GM06990 (cell line): ENCODE data around the gene HPSE.
"Not testable (repeated sequence)": the region's sequence is repeated elsewhere in the genome, so short reads cannot be mapped to it uniquely, and the experiment has no call there.

ENCODE experiments used
- DNase-seq: peaks from one replicate; pipeline ENCODE4 v3.0.0-alpha.2; 2011; ENCODE audit not compliant: insufficient read length; ENCODE audit errors: extremely low read depth
- H3K27me3 ChIP-seq: replicated peaks from 2 replicates; pipeline ENCODE4 v1.6.0; 2011; ENCODE audit warnings: low read length; ENCODE audit not compliant: control insufficient read depth, insufficient read depth
- H3K36me3 ChIP-seq: 2 replicates; pipeline ENCODE4 v1.5.1; 2011; ENCODE audit warnings: low read length; ENCODE audit not compliant: control insufficient read depth, insufficient read depth
- H3K4me3 ChIP-seq: replicated peaks from 2 replicates; pipeline ENCODE4 v1.5.1; 2011; ENCODE audit warnings: low read depth, mild to moderate bottlenecking, control low read depth, low read length
- TF ChIP-seq, protein P1 (sequence below): IDR thresholded peaks from 2 replicates; pipeline ENCODE4 v1.5.1; 2011; ENCODE audit warnings: low read length, control low read depth, mild to moderate bottlenecking, inconsistent platforms; ENCODE audit not compliant: insufficient read depth, poor library complexity, severe bottlenecking

Gene HPSE

DNA sequence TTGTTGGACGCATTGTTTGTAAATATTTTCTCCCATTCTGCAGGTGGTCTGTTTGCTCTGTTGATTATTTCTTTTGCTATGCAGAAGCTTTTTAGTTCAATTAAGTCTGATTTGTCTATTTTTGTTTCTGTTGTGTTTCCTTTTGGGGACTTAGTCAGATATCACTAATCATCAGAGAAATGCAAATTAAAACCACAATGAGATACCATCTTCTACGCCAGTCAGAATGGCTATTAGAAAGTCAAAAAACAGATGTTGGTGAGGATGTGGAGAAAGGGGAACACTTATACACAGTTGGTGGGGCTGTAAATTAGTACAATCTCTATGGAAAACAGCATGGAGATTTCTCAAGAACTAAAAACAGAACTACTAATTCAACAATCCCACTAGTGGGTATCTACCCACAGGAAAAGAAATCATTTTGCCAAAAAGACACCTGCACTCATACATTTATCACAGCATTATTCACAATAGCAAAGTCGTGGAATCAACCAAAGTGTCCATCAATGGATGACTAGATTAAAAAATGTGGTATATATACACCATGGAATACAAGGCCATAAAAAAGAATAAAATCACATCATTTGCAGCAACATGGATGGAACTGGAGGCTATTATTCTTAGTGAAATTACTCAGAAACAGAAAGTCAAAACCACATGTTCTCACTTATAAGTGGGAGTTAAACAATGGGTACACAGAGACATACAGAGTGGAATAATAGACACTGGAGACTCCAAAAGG lies 58.2 kb downstream of the HPSE start:
- Histone ChIP-seq H3K36me3 (no peaks in the 10 kb centered on the region; the same call in 1 of the 2 replicates), H3K4me3 (peak overlapping the region; percentile 33), H3K27me3 (no peaks in the 10 kb centered on the region)
- TF ChIP-seq, protein P1, sequence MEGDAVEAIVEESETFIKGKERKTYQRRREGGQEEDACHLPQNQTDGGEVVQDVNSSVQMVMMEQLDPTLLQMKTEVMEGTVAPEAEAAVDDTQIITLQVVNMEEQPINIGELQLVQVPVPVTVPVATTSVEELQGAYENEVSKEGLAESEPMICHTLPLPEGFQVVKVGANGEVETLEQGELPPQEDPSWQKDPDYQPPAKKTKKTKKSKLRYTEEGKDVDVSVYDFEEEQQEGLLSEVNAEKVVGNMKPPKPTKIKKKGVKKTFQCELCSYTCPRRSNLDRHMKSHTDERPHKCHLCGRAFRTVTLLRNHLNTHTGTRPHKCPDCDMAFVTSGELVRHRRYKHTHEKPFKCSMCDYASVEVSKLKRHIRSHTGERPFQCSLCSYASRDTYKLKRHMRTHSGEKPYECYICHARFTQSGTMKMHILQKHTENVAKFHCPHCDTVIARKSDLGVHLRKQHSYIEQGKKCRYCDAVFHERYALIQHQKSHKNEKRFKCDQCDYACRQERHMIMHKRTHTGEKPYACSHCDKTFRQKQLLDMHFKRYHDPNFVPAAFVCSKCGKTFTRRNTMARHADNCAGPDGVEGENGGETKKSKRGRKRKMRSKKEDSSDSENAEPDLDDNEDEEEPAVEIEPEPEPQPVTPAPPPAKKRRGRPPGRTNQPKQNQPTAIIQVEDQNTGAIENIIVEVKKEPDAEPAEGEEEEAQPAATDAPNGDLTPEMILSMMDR: no peak
- DNase-seq: peak; percentile 56

- DNase-seq, H3K36me3 ChIP-seq, H3K27me3 ChIP-seq, H3K4me3 ChIP-seq: not testable (repeated sequence)
Observed at GRCh38 chr4:83273926-83274325, 60.7 kb downstream of the HPSE start.

- DNase-seq: peak; percentile 84
- Histone ChIP-seq H3K4me3 (no peak overlapping the region), H3K36me3 (no peaks in the 10 kb centered on the region; the same call in 1 of the 2 replicates), H3K27me3 (no peaks in the 10 kb centered on the region)
- TF ChIP-seq, protein P1: no peak
Observed at GRCh38 chr4:83272900-83273299, 61.7 kb downstream of the HPSE start.

DNA sequence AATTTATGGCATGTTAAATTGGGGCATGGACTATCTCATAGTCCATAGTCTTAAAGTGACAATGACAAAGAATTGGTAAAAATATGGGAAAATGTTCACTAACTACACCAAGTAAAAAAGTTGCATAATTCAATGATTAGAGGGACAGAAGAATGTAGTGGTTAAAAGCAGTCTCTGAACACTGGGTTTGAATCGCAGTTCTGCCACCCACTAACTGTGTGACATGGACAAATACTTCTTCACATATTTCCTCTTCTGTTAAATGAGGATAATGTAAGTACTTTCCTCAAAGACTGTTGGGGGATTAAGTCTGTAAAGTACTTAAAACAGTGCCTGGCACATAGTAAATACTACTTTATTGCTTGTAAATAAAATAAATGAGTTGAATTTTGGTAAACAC lies 65.4 kb downstream of the HPSE start:
- H3K4me3 ChIP-seq: no peak overlapping the region
- TF ChIP-seq, protein P1: no peak
- no peak for DNase-seq
- no peaks in the 10 kb centered on the region for H3K27me3 ChIP-seq
- H3K36me3 ChIP-seq: peaks cover 2% of the 10 kb centered on the region

- Histone ChIP-seq H3K4me3 (no peak overlapping the region), H3K27me3 (no peaks in the 10 kb centered on the region), H3K36me3 (peaks cover 2% of the 10 kb centered on the region)
- DNase-seq: no peak
- TF ChIP-seq, protein P1: no peak
Observed at GRCh38 chr4:83268491-83268890, 66.2 kb downstream of the HPSE start.

DNA sequence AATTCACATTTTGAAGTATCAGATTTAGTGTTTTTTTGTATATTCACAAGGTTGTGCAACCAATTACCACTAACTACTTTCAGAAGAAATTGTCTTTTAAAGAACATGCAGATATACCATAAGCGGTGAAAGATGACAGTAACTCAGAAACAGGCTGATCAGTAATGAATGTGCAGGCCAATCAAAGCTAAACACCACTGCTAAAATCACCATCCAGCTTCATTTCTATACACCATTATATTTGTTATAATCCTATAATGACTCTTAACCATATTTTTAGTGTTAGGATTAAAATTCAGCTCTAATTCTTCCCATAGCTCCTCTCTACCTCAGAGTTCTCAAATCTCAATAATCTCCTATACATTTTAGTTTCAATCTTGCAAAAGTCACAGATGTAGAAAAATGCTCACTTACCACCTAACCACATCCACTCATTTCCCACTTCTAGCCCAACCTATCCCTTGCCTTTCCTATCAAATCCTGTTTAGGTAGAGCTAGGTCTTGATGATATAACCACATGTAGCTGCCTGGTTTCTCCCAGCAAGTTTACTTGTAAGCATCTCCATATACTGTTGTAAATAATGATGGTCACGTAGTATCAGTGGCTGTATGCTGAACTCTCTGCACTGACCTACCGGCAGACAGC lies 66.7 kb downstream of the HPSE start:
- peaks cover 2% of the 10 kb centered on the region for H3K36me3 ChIP-seq
- TF ChIP-seq, protein P1: no peak
- H3K27me3 ChIP-seq: no peaks in the 10 kb centered on the region
- H3K4me3 ChIP-seq: no peak overlapping the region
- no peak for DNase-seq
